GM19397 (cell line): ENCODE results near the gene NUP153.

Source experiments
- ATAC-seq: cut with Tn5 transposase; IDR thresholded peaks from one replicate; pipeline ENCODE4 v1.9.1; 2021; ENCODE audit warnings: mild to moderate bottlenecking, moderate library complexity; ENCODE audit not compliant: unreplicated experiment

NUP153 gene

GRCh38 chr6:17574866-17575560 is 131.7 kb downstream of the NUP153 start:
- no peak for ATAC-seq

GRCh38 chr6:17565399-17565798 is 141.3 kb downstream of the NUP153 start:
- no peak for ATAC-seq
